Measurements from ENCODE around the gene CDC34. TPM values are rescaled to one million over a fixed set of nuclear protein-coding genes. Genes with fewer than 3 reads are reported as not detected.
A peak's percentile ranks its signal among the peaks of the same experiment; 100 is the strongest.

The CDC34 gene
- total RNA-seq, 4 donors from 2014 or later, result 48.3 to 90.3 (median 72.9) TPM

DNA sequence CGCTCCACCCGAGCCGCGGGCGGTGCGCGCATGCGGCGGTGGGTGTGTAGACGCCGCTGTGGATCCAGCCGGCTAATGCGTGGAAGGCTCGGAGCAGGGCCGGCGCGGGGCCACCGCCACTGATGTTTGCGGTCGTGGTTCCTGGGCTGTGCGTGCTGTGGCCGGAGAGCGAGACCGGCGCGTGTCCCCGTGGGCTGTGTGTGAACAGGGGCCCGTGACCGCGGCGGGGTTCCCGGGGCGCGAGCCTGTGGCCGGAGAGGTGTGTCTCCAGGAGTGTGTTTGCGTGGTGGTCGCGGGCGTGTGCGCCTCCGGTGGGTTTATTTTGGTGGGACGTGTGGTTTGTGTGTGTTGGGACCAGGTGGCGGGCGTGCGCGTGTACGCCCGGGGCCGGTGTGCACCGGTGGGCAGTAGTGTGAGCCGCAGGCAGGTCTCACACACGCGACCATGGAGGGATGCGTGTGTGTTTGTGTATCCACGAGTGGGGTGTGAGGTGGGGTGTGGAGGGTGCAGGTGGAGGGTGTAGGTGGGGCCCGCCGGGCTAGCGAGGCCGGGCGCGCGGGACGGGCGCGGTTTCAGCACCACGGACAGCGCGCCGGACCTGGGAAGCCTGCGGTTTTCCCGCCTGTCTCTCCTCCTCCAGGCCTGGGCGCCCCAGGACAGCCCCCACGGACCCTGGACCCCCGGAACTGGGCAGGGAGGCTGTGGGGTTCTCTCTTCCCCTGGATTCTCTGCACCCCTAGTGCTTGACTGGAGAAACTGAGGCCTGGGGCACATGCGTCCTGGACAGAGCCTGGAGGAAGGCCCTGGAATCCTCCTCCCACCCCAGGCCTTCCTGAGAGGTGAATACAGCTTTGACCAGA lies 59.8 kb downstream of the CDC34 start:
- Histone ChIP-seq H3K9me3 (no peaks in the 10 kb centered on the region), H3K4me3 (peak overlapping the region; percentile 41), H3K36me3 (no peaks in the 10 kb centered on the region), H3K4me1 (peaks cover 35% of the 10 kb centered on the region), H3K27ac (no peak overlapping the region), H3K27me3 (peaks cover 79% of the 10 kb centered on the region)
- TF ChIP-seq POLR2AphosphoS5 (IDR thresholded peaks at IDR 0.05), result no peak
- no peak for TF ChIP-seq POLR2A (IDR thresholded peaks at IDR 0.05)
- no peak for TF ChIP-seq EP300 (IDR thresholded peaks at IDR 0.05)
- TF ChIP-seq, protein P1, sequence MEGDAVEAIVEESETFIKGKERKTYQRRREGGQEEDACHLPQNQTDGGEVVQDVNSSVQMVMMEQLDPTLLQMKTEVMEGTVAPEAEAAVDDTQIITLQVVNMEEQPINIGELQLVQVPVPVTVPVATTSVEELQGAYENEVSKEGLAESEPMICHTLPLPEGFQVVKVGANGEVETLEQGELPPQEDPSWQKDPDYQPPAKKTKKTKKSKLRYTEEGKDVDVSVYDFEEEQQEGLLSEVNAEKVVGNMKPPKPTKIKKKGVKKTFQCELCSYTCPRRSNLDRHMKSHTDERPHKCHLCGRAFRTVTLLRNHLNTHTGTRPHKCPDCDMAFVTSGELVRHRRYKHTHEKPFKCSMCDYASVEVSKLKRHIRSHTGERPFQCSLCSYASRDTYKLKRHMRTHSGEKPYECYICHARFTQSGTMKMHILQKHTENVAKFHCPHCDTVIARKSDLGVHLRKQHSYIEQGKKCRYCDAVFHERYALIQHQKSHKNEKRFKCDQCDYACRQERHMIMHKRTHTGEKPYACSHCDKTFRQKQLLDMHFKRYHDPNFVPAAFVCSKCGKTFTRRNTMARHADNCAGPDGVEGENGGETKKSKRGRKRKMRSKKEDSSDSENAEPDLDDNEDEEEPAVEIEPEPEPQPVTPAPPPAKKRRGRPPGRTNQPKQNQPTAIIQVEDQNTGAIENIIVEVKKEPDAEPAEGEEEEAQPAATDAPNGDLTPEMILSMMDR (IDR thresholded peaks at IDR 0.05), result no peak
- no peak for DNase-seq (ENCODE audit: low spot score in 2 of 2)
- 5% methylated on average over 16 of the region's 75 CpGs for WGBS

Other genes with a start within 250 kb of the CDC34 start
- gene PLPP2, start 240.4 kb upstream of the CDC34 start, total RNA-seq, result 100 to 1,000 TPM in 3 of 4 donors, 10 to 100 TPM in 1; 75.9 to 114 (median 109) TPM
- 10 to 100 TPM; 17.5 to 55.7 (median 44.8) TPM for gene MIER2, start 187.0 kb upstream of the CDC34 start, total RNA-seq
- 1 to 10 TPM in 1 of 4 donors, under 1 TPM in 3; 0.13 to 2.3 (median 0.52) TPM for gene C2CD4C, start 122.6 kb upstream of the CDC34 start, total RNA-seq
- 10 to 100 TPM; 16.3 to 40.7 (median 19.6) TPM for gene SHC2, start 70.7 kb upstream of the CDC34 start, total RNA-seq
- gene MADCAM1, start 35.3 kb upstream of the CDC34 start, total RNA-seq, result under 1 TPM in 1 of 4 donors, not detected in 3; 0.64 TPM
- gene TPGS1, start 24.3 kb upstream of the CDC34 start, total RNA-seq, result 10 to 100 TPM; 10.8 to 23.3 (median 20.9) TPM
- under 1 TPM in 1 of 4 donors, not detected in 3; 0.97 TPM for gene GZMM, start 12.3 kb downstream of the CDC34 start, total RNA-seq
- 100 to 1,000 TPM; 265 to 314 (median 285) TPM for gene BSG, start 40.8 kb downstream of the CDC34 start, total RNA-seq
- gene HCN2, start 58.1 kb downstream of the CDC34 start, total RNA-seq, result 1 to 10 TPM in 1 of 4 donors, under 1 TPM in 3; 0.11 to 1.7 (median 0.81) TPM
- gene POLRMT, start 101.8 kb downstream of the CDC34 start, total RNA-seq, result 10 to 100 TPM; 26.0 to 60.4 (median 46.3) TPM
- 10 to 100 TPM in 2 of 4 donors, 1 to 10 TPM in 2; 5.2 to 13.0 (median 9.2) TPM for gene FGF22, start 108.1 kb downstream of the CDC34 start, total RNA-seq
- 100 to 1,000 TPM in 3 of 4 donors, 10 to 100 TPM in 1; 96.0 to 118 (median 106) TPM for gene RNF126, start 131.5 kb downstream of the CDC34 start, total RNA-seq
- 10 to 100 TPM; 19.6 to 61.4 (median 59.0) TPM for gene FSTL3, start 144.6 kb downstream of the CDC34 start, total RNA-seq
- not detected for gene PRSS57, start 163.7 kb downstream of the CDC34 start, total RNA-seq
- 10 to 100 TPM; 19.4 to 45.4 (median 24.2) TPM for gene PALM, start 177.2 kb downstream of the CDC34 start, total RNA-seq
- 1 to 10 TPM in 2 of 4 donors, under 1 TPM in 1, not detected in 1; 0.60 to 6.5 (median 2.0) TPM for gene MISP, start 219.4 kb downstream of the CDC34 start, total RNA-seq